Endothelial cell of umbilical vein (primary cell): ENCODE data around the gene RNF126. TPM values are rescaled to one million over a fixed set of nuclear protein-coding genes. Genes with fewer than 3 reads are reported as not detected.

Source experiments
- BruUV-seq: library from RNA; stranded (reverse); fragments of 400-500 nt; replicated peaks from 2 replicates; lab custom pipeline; 2021; lab: Mats Ljungman, UMichigan
- CTCF ChIA-PET: fragments of 300-600, 350-600 bp; sonication (Branson Sonifier 250); formaldehyde crosslinking; loops from one replicate; lab custom pipeline; 2021; ENCODE audit warnings: antibody characterized with exemption, inconsistent platforms; lab: Charles Lee
- POLR2A ChIA-PET: fragments of 300-600, 350-600 bp; sonication (Branson Sonifier 250); formaldehyde crosslinking; loops from one replicate; lab custom pipeline; 2021; ENCODE audit warnings: antibody characterized with exemption, inconsistent platforms; lab: Charles Lee
- DNase-seq: peaks from one replicate; pipeline ENCODE4 v3.0.0-alpha.2; 2011; ENCODE audit warnings: low read depth, low spot score
- FAIRE-seq: peaks from 2 replicates; lab custom pipeline; 2011; peaks lifted over from hg19 to GRCh38; lab: Jason Lieb, UNC
- H2AFZ ChIP-seq: 2 replicates; pipeline ENCODE4 v1.6.0; 2012; ENCODE audit warnings: low read depth, low read length, control low read depth, inconsistent platforms
- H3K27ac ChIP-seq: 2 replicates; pipeline ENCODE4 v1.5.1; 2011; ENCODE audit warnings: low read depth, mild to moderate bottlenecking, control low read depth, low read length, moderate library complexity; ENCODE audit not compliant: insufficient read depth
- H3K27me3 ChIP-seq, 2 experiments: 2 replicates each; pipeline versions ENCODE4 v1.6.0 to v1.6.1; 2011; ENCODE audit warnings: low read length in 2 of 2, mixed read lengths in 1 of 2; ENCODE audit not compliant: control insufficient read depth in 2 of 2, insufficient read depth in 2 of 2
- H3K36me3 ChIP-seq, 2 experiments: 2 replicates in 1 of 2; 3 replicates in 1 of 2; pipeline ENCODE4 v1.5.1; 2011; ENCODE audit warnings: low read length in 2 of 2, mild to moderate bottlenecking in 1 of 2, moderate library complexity in 1 of 2; ENCODE audit not compliant: control insufficient read depth in 2 of 2, insufficient read depth in 2 of 2; ENCODE audit errors: extremely low read depth in 1 of 2
- H3K4me1 ChIP-seq: 3 replicates; pipeline ENCODE4 v1.5.1; 2011; ENCODE audit warnings: mild to moderate bottlenecking, low read length; ENCODE audit not compliant: control insufficient read depth, insufficient read depth; ENCODE audit errors: extremely low read depth
- H3K4me2 ChIP-seq: 2 replicates; pipeline ENCODE4 v1.6.1; 2011; ENCODE audit warnings: low read length, control low read depth, mixed read lengths; ENCODE audit not compliant: insufficient read depth
- H3K4me3 ChIP-seq, 3 experiments: fragments of 200-600 bp in 1 of 3; sonication (generic), shearing (Covaris generic) in 1 of 3; replicated peaks in 1 of 3; 2 replicates each; pipeline ENCODE4 v1.5.1; 2011 to 2016; ENCODE audit warnings: control low read depth in 3 of 3, low read length in 3 of 3, mild to moderate bottlenecking in 2 of 3, inconsistent platforms in 1 of 3, low read depth in 1 of 3, moderate library complexity in 1 of 3; ENCODE audit not compliant: insufficient read depth in 1 of 3
- H3K79me2 ChIP-seq: 2 replicates; pipeline ENCODE4 v1.6.0; 2012; ENCODE audit warnings: low read length, inconsistent platforms; ENCODE audit not compliant: control insufficient read depth, insufficient read depth
- H3K9ac ChIP-seq: replicated peaks from 2 replicates; pipeline ENCODE3; 2011; ENCODE audit warnings: low read length, control low read depth; ENCODE audit not compliant: insufficient read depth; ENCODE audit errors: extremely low read depth
- H3K9me1 ChIP-seq: replicated peaks from 3 replicates; pipeline ENCODE4 v1.6.0; 2011; ENCODE audit warnings: mild to moderate bottlenecking, low read length; ENCODE audit not compliant: control insufficient read depth, insufficient read depth; ENCODE audit errors: extremely low read depth
- H3K9me3 ChIP-seq: replicated peaks from 2 replicates; pipeline ENCODE4 v1.5.1; 2012; ENCODE audit warnings: low read length, inconsistent platforms; ENCODE audit not compliant: control insufficient read depth, insufficient read depth
- H4K20me1 ChIP-seq: replicated peaks from 2 replicates; pipeline ENCODE3; 2011; ENCODE audit warnings: mild to moderate bottlenecking, low read length; ENCODE audit not compliant: control insufficient read depth, insufficient read depth; ENCODE audit errors: extremely low read depth
- EZH2 ChIP-seq: IDR thresholded peaks from 2 replicates; pipeline ENCODE4 v1.6.1; 2012; ENCODE audit warnings: borderline replicate concordance, low read depth, mild to moderate bottlenecking, moderate library complexity, low read length, inconsistent platforms; ENCODE audit not compliant: severe bottlenecking
- FOS ChIP-seq: IDR thresholded peaks from 2 replicates; pipeline ENCODE4 v1.6.1; 2011; ENCODE audit warnings: mild to moderate bottlenecking, low read length, moderate library complexity, borderline replicate concordance; ENCODE audit not compliant: insufficient read depth
- GATA2 ChIP-seq: IDR thresholded peaks from 2 replicates; pipeline ENCODE4 v1.7.0; 2011; ENCODE audit warnings: low read depth, mild to moderate bottlenecking, moderate library complexity, mixed read lengths, low read length; ENCODE audit not compliant: insufficient read length, insufficient read depth
- JUN ChIP-seq: IDR thresholded peaks from 2 replicates; pipeline ENCODE4 v1.6.1; 2011; ENCODE audit warnings: borderline replicate concordance, low read depth; ENCODE audit not compliant: insufficient read length, insufficient read depth
- POLR2A ChIP-seq: IDR thresholded peaks from 2 replicates; pipeline ENCODE4 v1.6.1; 2012; ENCODE audit warnings: low read depth, mild to moderate bottlenecking, control low read depth, low read length
- POLR2AphosphoS5 ChIP-seq: IDR thresholded peaks from 2 replicates; pipeline ENCODE4 v1.6.1; 2012; ENCODE audit warnings: low read depth, mild to moderate bottlenecking, control low read depth, low read length, moderate library complexity; ENCODE audit not compliant: insufficient read depth
- dilution Hi-C: fragments of 300-500 bp; cut with MboI; formaldehyde crosslinking; loops from one replicate; pipeline ENCODE4 v1.15.0; 2019; ENCODE audit warnings: low sequenced_read_pairs; ENCODE audit not compliant: extremely low pct_ligation_motif_present
- intact Hi-C: fragments of 100-400 bp; cut with micrococcal nuclease; formaldehyde crosslinking; loops from one replicate; pipeline ENCODE4 v1.10.0; 2022
- polyA plus RNA-seq, 4 experiments: library from polyadenylated mRNA; depleted of rRNA in 3 of 4; stranded (reverse) in 3 of 4; unstranded in 1 of 4; fragments of >200 nt; gene quantifications; 2 replicates each; pipeline versions ENCODE4 v1.2.1 to v1.2.3, GENCODE V29; 2011 to 2012; ENCODE audit warnings: missing spikeins in 1 of 4
- total RNA-seq: library from RNA; stranded (reverse); gene quantifications from 2 replicates; pipeline ENCODE4 v1.2.3, GENCODE V29; 2021
- TF ChIP-seq, protein P1 (sequence below), 2 donors: IDR thresholded peaks; 1 replicate in 1 of 2; 2 replicates in 1 of 2; pipeline ENCODE4 v1.5.1; 2011; ENCODE audit warnings: low read length in 2 of 2, mild to moderate bottlenecking in 2 of 2, moderate library complexity in 2 of 2, control low read depth in 1 of 2, inconsistent platforms in 1 of 2, low read depth in 1 of 2; ENCODE audit not compliant: insufficient read depth in 1 of 2; ENCODE audit errors: extremely low read depth in 1 of 2

RNF126 gene
- total and polyA plus RNA-seq, 2 donors (not counting 3 experiments of a cell fraction or from before 2014, with no cell fraction given), result 19.2 to 61.3 TPM

DNA sequence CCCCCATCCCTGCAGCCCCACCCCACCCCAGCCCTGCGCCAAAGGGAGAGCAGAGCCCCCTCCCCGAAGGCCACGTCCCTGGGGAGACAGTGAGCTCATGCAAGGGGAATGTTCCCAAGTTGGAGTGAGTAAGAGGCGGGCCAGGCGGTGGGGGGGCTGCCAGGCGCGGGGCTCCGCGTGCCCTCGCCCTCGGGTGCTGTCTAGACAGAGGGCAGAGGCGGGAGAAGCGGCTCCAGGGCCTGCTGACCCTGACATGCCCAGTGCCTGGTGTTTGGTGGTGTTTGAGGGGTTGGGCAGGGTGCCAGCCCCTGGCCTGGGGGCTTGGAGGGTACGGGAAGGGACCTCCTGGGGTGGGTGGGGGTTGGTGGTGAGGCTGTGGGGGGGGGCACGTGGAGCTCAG, 14.2 kb upstream of the RNF126 start:
- TF ChIP-seq GATA2 (no peak), POLR2AphosphoS5 (peak; percentile 43), FOS (peak; percentile 45), JUN (no peak)
- Histone ChIP-seq H3K27ac (no peak overlapping the region), H3K36me3 (no peaks in the 10 kb centered on the region), H3K4me3 (peak overlapping the region in 1 of 3 experiments; percentile 26), H3K4me1 (peaks cover 16% of the 10 kb centered on the region), H3K9me3 (no peaks in the 10 kb centered on the region), H3K79me2 (peaks cover 12% of the 10 kb centered on the region), H4K20me1 (no peaks in the 10 kb centered on the region), H2AFZ (no peak overlapping the region), H3K9ac (peak overlapping the region; percentile 81), H3K27me3 (no peaks in the 10 kb centered on the region), H3K9me1 (no peaks in the 10 kb centered on the region), H3K4me2 (no peak overlapping the region)
- FAIRE-seq (no peak), DNase-seq (peak; percentile 51)
- dilution Hi-C loops (no loop called here), intact Hi-C loops (no loop called here)
- CTCF ChIA-PET, result interaction anchor here (0.7 to 3.5 kb wide), 5 partner anchors 11 to 57 kb away, joined by 3 to 20 read pairs (median 4); partner anchors contain the start of gene RNF126
- no TSS peak for BruUV-seq
- POLR2A ChIA-PET, result interaction anchor here (0.8 kb wide), 1 partner anchor 146 kb away, joined by 3 read pairs; the partner anchor contains the start of gene CDC34

DNA sequence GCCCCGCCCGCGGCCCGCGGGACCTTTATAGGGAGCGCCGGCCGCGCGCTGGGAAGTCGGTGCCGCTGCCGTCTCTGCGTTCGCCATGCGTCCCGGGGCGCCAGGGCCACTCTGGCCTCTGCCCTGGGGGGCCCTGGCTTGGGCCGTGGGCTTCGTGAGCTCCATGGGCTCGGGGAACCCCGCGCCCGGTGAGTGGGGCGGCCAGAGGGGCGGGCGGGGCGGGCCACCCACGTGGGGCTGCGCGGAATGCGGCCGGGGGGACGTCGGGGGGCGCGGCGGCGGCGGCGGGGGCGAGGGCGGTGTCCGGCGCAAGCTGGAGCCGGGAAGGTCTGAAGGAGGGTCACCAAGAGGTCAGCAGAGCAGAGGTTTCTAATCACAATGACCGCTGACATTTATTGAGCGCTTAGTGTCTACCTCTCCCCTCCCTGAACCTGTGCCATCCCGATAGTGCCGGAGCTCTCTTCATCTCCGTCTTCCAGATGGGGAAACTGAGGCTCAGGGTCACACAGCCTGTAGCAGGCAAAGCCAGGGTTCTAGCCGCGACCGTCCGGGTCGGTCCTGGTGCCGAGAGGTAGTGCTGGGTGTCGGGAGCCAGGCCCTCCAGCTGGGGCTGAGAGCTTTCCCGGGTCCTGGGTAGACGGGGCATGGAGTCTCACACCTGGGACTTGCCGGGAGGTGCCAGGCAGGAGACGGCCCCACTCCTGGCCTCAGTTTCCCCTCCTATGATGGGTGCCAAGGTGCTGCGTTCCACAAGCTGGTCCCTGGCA, 13.5 kb upstream of the RNF126 start, which contains the start of gene FSTL3:
Gene FSTL3 (plus strand): TSS at position 54 of the 767 bp plus-strand sequence. CDS start 32 bp downstream, at position 86.
- dilution Hi-C loops, result no loop called here
- peak within 1 kb of the TSS; percentile 34 for H2AFZ ChIP-seq
- no peaks in the 10 kb centered on the region for H3K36me3 ChIP-seq
- TSS peak; percentile 40 for BruUV-seq
- H3K27ac ChIP-seq, result peak within 1 kb of the TSS; percentile 80
- peak within 1 kb of the TSS; percentile 26 to 58 (median 28) for H3K4me3 ChIP-seq
- POLR2A ChIA-PET, result interaction anchor here (0.8 kb wide), 1 partner anchor 145 kb away, joined by 3 read pairs; the partner anchor contains the start of gene CDC34
- H3K9me3 ChIP-seq, result no peaks in the 10 kb centered on the region
- no peaks in the 10 kb centered on the region for H3K9me1 ChIP-seq
- CTCF ChIA-PET, result interaction anchor here (0.7 to 3.5 kb wide), 5 partner anchors 10 to 58 kb away, joined by 3 to 20 read pairs (median 4); partner anchors contain the start of gene RNF126
- peaks cover 12% of the 10 kb centered on the region for H3K79me2 ChIP-seq
- DNase-seq (no peak), FAIRE-seq (peak; percentile 18)
- H3K4me2 ChIP-seq, result peak within 1 kb of the TSS; percentile 78
- TF ChIP-seq, protein P1, sequence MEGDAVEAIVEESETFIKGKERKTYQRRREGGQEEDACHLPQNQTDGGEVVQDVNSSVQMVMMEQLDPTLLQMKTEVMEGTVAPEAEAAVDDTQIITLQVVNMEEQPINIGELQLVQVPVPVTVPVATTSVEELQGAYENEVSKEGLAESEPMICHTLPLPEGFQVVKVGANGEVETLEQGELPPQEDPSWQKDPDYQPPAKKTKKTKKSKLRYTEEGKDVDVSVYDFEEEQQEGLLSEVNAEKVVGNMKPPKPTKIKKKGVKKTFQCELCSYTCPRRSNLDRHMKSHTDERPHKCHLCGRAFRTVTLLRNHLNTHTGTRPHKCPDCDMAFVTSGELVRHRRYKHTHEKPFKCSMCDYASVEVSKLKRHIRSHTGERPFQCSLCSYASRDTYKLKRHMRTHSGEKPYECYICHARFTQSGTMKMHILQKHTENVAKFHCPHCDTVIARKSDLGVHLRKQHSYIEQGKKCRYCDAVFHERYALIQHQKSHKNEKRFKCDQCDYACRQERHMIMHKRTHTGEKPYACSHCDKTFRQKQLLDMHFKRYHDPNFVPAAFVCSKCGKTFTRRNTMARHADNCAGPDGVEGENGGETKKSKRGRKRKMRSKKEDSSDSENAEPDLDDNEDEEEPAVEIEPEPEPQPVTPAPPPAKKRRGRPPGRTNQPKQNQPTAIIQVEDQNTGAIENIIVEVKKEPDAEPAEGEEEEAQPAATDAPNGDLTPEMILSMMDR (IDR thresholded peaks at IDR 0.05; ENCODE audit: extremely low read depth in 1 of 2, insufficient read depth in 1 of 2, low read depth in 1 of 2, low read length in 2 of 2), result no peak
- TF ChIP-seq GATA2 (no peak), POLR2AphosphoS5 (peak; percentile 45), JUN (no peak), POLR2A (peak; percentile 67), EZH2 (no peak)
- H4K20me1 ChIP-seq, result no peaks in the 10 kb centered on the region
- H3K4me1 ChIP-seq, result peaks cover 16% of the 10 kb centered on the region
- peak within 1 kb of the TSS; percentile 81 for H3K9ac ChIP-seq
- intact Hi-C loops, result no loop called here
- no peaks in the 10 kb centered on the region for H3K27me3 ChIP-seq
